ENCODE measurements around the gene DNAAF2.
"Not testable (repeated sequence)": the region's sequence is repeated elsewhere in the genome, so short reads cannot be mapped to it uniquely, and the experiment has no call there.

Gene DNAAF2

DNA sequence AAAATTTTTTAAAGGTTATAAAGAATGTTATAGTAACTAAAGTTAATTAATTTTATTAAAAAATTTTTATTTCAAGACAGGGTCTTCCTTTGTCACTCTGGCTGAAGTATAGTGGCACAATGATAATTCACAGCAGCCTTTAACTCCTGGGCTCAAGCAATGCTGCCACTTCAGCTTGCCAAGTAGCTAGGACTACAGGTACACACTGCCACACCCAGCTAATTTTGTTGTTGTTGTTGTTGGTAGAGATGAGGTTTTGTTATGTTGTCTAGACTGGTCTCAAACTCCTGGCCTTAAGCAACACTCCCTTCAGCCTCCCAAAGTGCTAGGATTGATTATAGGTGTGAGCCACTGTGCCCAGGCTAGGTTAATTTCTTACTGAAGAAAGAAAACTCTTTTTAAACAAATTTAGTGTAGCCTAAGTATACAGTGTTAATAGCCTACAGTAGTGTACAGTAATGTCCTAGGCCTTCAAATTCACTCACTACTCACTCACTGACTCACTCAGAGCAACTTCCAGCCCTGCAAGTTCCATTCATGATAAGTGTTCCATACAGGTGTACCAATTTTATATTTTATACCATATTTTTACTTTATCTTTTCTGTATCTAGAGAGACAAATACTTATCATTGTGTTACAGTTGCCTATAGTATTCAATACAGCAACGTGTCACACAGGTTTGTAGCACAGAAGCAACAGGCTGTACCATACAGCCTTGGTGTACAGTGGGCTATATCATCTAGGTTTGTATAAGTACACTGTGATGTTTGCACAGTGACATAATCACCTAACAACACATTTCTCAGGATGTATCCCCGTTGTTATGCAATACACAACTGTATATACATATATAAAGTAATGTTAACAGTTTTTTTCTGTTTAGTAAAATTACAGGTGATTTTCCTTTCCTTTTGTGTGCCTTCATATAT, 24.7 kb upstream of the DNAAF2 start:
- in situ Hi-C loops (cut with MboI; ENCODE audit: low pct_unique_long_range_greater_than_20kb, low sequenced_read_pairs, unreplicated experiment): no loop called here
- no peak for TF ChIP-seq CTCF (IDR thresholded peaks at IDR 0.05; ENCODE audit: extremely low read depth, insufficient read depth, missing control alignments)
- DNase-seq (ENCODE audit: low spot score): no peak

DNA sequence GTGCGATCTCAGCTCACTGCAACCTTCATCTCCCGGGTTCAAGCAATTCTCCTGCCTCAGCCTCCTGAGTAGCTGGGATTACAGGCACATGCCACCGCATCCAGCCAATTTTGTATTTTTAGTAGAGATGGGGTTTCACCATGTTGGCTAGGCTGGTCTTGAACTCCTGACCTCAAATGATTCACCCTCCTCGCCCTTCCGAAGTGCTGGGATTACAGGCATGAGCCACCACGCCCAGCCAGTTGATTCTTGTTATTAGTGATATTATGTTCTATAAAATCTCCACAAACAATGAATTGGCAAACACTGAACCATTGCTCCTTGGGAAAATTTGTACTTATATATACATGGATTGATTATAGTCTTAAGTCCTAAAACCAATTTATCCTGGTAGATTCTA, 22.5 kb upstream of the DNAAF2 start:
- DNase-seq (ENCODE audit: low spot score); in situ Hi-C loops (cut with MboI; ENCODE audit: low pct_unique_long_range_greater_than_20kb, low sequenced_read_pairs, unreplicated experiment): not testable (repeated sequence)

DNA sequence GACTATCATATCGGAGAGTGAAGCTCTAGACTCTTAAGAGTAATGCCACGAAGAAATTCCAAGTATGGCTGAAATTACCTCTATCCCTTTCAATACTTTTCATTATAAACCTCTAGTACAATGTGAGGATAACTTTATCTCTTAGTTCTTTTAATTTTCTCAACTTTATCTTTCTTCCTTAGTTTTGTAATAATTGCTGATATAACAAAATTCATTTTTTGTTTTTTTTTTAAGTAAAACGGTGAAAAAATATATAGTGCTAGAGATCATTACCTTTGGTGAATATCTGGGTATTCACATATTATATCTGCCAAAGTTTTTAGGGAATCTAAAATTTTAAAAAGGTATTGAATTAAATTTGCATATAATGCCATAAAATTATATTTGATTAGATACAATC, 19.5 kb upstream of the DNAAF2 start:
- no peak for TF ChIP-seq CTCF (IDR thresholded peaks at IDR 0.05; ENCODE audit: extremely low read depth, insufficient read depth, missing control alignments)
- in situ Hi-C loops (cut with MboI; ENCODE audit: low pct_unique_long_range_greater_than_20kb, low sequenced_read_pairs, unreplicated experiment): no loop called here
- no peak for DNase-seq (ENCODE audit: low spot score)

DNA sequence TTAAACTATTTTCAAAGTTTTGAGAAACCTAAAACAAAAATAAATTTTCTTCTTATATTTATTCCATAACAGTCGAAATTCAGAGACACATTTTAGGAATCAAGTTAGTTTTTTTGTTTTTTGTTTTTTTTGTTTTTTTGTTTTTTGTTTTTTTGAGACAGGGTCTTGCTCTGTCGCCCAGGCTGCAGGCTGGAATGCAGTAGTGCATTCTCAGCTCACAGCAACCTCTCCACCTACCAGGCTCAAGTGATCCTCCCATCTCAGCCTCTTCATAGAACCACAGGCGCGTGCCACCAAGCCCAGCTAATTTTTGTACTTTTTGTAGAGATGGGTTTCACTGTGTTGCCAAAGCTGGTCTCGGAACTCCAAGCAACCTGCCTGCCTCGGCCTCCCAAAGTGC, 18.5 kb upstream of the DNAAF2 start:
- in situ Hi-C loops (cut with MboI; ENCODE audit: low pct_unique_long_range_greater_than_20kb, low sequenced_read_pairs, unreplicated experiment): no loop called here
- no peak for DNase-seq (ENCODE audit: low spot score)
- TF ChIP-seq CTCF (IDR thresholded peaks at IDR 0.05; ENCODE audit: extremely low read depth, insufficient read depth, missing control alignments): no peak

GRCh38 chr14:49642163-49642562, 7.1 kb upstream of the DNAAF2 start:
- TF ChIP-seq CTCF (IDR thresholded peaks at IDR 0.05; ENCODE audit: extremely low read depth, insufficient read depth, missing control alignments): no peak
- in situ Hi-C loops (cut with MboI; ENCODE audit: low pct_unique_long_range_greater_than_20kb, low sequenced_read_pairs, unreplicated experiment): loop anchor here (25.0 kb wide), 2 partner anchors 195 to 470 kb away; partner anchors contain the start of gene VCPKMT
- no peak for DNase-seq (ENCODE audit: low spot score)

- in situ Hi-C loops (cut with MboI; ENCODE audit: low pct_unique_long_range_greater_than_20kb, low sequenced_read_pairs, unreplicated experiment): loop anchor here (25.0 kb wide), 2 partner anchors 196 to 471 kb away; partner anchors contain the start of gene VCPKMT
- TF ChIP-seq CTCF (IDR thresholded peaks at IDR 0.05; ENCODE audit: extremely low read depth, insufficient read depth, missing control alignments): no peak
- DNase-seq (ENCODE audit: low spot score): no peak
Measured at GRCh38 chr14:49641697-49642129, 6.7 kb upstream of the DNAAF2 start.

Data from GM13977 (cell line).